Left ventricle myocardium inferior (tissue), 1 donor: Measurements from ENCODE around the gene RAB24. TPM values are rescaled to one million over a fixed set of nuclear protein-coding genes. Genes with fewer than 3 reads are reported as not detected.
"Not testable (repeated sequence)": the region's sequence is repeated elsewhere in the genome, so short reads cannot be mapped to it uniquely, and the experiment has no call there.

ENCODE experiments used
- DNase-seq: peaks from one replicate; pipeline ENCODE4 v3.0.0-alpha.2; 2020
- H3K27ac ChIP-seq: fragments of 200-600 bp; replicated peaks from 2 replicates; pipeline ENCODE4 v1.8.0; 2021
- H3K27me3 ChIP-seq: fragments of 200-600 bp; 2 replicates; pipeline ENCODE4 v1.8.0; 2021; ENCODE audit warnings: low read depth
- H3K36me3 ChIP-seq: fragments of 200-600 bp; 2 replicates; pipeline ENCODE4 v1.8.0; 2021
- H3K4me1 ChIP-seq: fragments of 200-600 bp; 2 replicates; pipeline ENCODE4 v1.8.0; 2021
- H3K4me3 ChIP-seq: fragments of 200-600 bp; 2 replicates; pipeline ENCODE4 v1.8.0; 2021; ENCODE audit warnings: mild to moderate bottlenecking, moderate library complexity
- H3K9me3 ChIP-seq: fragments of 200-600 bp; replicated peaks from 2 replicates; pipeline ENCODE4 v1.8.0; 2021
- intact Hi-C: fragments of 100-400 bp; cut with micrococcal nuclease; formaldehyde crosslinking; loops from one replicate; pipeline ENCODE4 v1.11.0; 2022
- total RNA-seq: library from RNA; stranded (reverse); fragmentation: NEBNext Ultra II Directional; extraction: Animal tissue kit (Norgen Biotek cat#: 25700); gene quantifications from one replicate; pipeline ENCODE4 v1.2.1, GENCODE V29; 2021
- TF ChIP-seq, protein P1 (sequence below): fragments of 200-600 bp; IDR thresholded peaks from 2 replicates; pipeline ENCODE4 v1.8.0; 2021; ENCODE audit warnings: antibody characterized with exemption, mild to moderate bottlenecking, borderline replicate concordance
- donor health status: DM: no; HTN: yes; CAD: no; lungs with severe emphysema.

The RAB24 gene
- total RNA-seq, 1 donor from 2014 or later = 25.3 TPM

DNA sequence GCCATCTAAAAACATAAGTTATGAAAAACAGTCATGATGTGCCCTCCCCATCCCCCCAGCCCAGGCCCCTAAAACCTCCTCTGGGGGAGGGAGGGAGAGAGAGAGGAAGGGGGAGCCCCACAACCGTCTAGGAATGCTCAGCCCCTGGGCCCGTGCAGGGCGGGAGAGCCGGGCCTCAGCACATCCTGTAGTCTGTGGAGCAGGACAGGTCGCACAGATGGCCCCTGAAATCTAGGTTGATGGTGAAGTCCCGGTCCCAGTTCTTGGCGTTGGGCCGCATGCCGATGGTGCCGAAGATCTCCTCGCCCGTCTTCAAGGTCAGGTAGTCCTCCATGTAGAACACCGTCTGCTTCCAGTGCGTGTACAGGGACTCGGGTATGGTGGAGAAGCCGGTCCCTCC is 38.1 kb downstream of the RAB24 start:
- Histone ChIP-seq H3K4me1 (no peaks in the 10 kb centered on the region), H3K36me3 (peaks cover 82% of the 10 kb centered on the region), H3K27me3 (no peaks in the 10 kb centered on the region), H3K9me3 (no peaks in the 10 kb centered on the region), H3K27ac (no peak overlapping the region), H3K4me3 (no peak overlapping the region)
- DNase-seq = no peak
- intact Hi-C loops = no loop called here
- TF ChIP-seq, protein P1, sequence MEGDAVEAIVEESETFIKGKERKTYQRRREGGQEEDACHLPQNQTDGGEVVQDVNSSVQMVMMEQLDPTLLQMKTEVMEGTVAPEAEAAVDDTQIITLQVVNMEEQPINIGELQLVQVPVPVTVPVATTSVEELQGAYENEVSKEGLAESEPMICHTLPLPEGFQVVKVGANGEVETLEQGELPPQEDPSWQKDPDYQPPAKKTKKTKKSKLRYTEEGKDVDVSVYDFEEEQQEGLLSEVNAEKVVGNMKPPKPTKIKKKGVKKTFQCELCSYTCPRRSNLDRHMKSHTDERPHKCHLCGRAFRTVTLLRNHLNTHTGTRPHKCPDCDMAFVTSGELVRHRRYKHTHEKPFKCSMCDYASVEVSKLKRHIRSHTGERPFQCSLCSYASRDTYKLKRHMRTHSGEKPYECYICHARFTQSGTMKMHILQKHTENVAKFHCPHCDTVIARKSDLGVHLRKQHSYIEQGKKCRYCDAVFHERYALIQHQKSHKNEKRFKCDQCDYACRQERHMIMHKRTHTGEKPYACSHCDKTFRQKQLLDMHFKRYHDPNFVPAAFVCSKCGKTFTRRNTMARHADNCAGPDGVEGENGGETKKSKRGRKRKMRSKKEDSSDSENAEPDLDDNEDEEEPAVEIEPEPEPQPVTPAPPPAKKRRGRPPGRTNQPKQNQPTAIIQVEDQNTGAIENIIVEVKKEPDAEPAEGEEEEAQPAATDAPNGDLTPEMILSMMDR = no peak

GRCh38 chr5:177264178-177264577 is 39.3 kb downstream of the RAB24 start:
- no peaks in the 10 kb centered on the region for H3K9me3 ChIP-seq
- no peak for DNase-seq
- H3K4me1 ChIP-seq = no peaks in the 10 kb centered on the region
- no peak overlapping the region for H3K4me3 ChIP-seq
- intact Hi-C loops = no loop called here
- TF ChIP-seq, protein P1 = no peak
- H3K36me3 ChIP-seq = peaks cover 79% of the 10 kb centered on the region
- H3K27me3 ChIP-seq = no peaks in the 10 kb centered on the region
- H3K27ac ChIP-seq = no peak overlapping the region

DNA sequence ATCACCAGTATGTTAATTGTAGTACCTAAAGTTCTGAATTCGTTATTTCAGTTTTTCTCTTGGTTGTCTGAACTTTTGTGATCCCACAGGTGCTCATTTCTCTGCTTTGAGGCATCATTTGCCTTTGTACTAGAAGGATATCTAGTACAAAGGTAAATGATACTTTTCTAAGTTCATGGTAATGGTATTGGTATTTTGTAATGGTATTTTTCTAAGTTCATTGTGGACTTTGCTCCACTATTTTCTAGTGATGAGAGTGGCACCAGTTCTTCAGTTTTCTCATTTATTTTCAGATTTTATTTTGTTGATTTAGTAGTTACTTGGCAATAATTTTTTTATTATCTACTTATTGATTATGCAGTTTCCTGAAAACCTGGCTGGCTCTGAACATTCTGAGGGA is 42.0 kb downstream of the RAB24 start:
- H3K4me1 ChIP-seq = no peaks in the 10 kb centered on the region
- H3K27ac ChIP-seq = no peak overlapping the region
- intact Hi-C loops = no loop called here
- H3K9me3 ChIP-seq = no peaks in the 10 kb centered on the region
- no peak for DNase-seq
- peaks cover 80% of the 10 kb centered on the region for H3K36me3 ChIP-seq
- no peak overlapping the region for H3K4me3 ChIP-seq
- TF ChIP-seq, protein P1 = no peak
- H3K27me3 ChIP-seq = no peaks in the 10 kb centered on the region

GRCh38 chr5:177260961-177261360 is 42.6 kb downstream of the RAB24 start:
- Histone ChIP-seq H3K27me3 (no peaks in the 10 kb centered on the region), H3K36me3 (peaks cover 80% of the 10 kb centered on the region), H3K4me1 (no peaks in the 10 kb centered on the region), H3K9me3 (no peaks in the 10 kb centered on the region), H3K4me3 (no peak overlapping the region), H3K27ac (no peak overlapping the region)
- no peak for DNase-seq
- TF ChIP-seq, protein P1 = no peak
- intact Hi-C loops = no loop called here

GRCh38 chr5:177258711-177259110 is 44.8 kb downstream of the RAB24 start:
- H3K27me3 ChIP-seq, H3K27ac ChIP-seq, H3K4me1 ChIP-seq, H3K9me3 ChIP-seq, intact Hi-C loops, DNase-seq, H3K4me3 ChIP-seq: not testable (repeated sequence)
- H3K36me3 ChIP-seq = peaks cover 88% of the 10 kb centered on the region

DNA sequence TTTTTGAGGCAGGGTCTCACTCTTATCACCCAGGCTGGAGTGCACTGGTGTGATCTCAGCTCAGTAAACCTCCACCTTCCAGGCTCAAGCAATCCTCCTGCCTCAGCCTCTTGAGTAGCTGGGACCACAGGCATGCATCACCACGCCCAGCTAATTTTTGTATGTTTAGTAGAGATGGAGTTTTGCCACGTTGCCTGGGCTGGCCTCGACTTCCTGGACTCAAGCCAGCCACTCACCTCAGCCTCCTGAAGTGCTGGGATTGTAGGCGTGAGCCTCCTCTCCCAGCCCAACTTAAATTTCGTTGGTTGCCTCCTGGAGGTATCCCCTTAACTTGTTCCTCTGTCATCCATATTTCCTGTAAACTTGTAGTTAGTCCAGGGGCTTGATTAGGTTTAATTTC is 47.2 kb downstream of the RAB24 start:
- no peaks in the 10 kb centered on the region for H3K9me3 ChIP-seq
- TF ChIP-seq, protein P1 = no peak
- no peak for DNase-seq
- H3K27ac ChIP-seq = no peak overlapping the region
- peaks cover 4% of the 10 kb centered on the region for H3K4me1 ChIP-seq
- intact Hi-C loops = no loop called here
- no peaks in the 10 kb centered on the region for H3K27me3 ChIP-seq
- peaks cover 87% of the 10 kb centered on the region for H3K36me3 ChIP-seq
- H3K4me3 ChIP-seq = no peak overlapping the region
